ENCODE results near the gene ZNF296.

Gene ZNF296

DNA sequence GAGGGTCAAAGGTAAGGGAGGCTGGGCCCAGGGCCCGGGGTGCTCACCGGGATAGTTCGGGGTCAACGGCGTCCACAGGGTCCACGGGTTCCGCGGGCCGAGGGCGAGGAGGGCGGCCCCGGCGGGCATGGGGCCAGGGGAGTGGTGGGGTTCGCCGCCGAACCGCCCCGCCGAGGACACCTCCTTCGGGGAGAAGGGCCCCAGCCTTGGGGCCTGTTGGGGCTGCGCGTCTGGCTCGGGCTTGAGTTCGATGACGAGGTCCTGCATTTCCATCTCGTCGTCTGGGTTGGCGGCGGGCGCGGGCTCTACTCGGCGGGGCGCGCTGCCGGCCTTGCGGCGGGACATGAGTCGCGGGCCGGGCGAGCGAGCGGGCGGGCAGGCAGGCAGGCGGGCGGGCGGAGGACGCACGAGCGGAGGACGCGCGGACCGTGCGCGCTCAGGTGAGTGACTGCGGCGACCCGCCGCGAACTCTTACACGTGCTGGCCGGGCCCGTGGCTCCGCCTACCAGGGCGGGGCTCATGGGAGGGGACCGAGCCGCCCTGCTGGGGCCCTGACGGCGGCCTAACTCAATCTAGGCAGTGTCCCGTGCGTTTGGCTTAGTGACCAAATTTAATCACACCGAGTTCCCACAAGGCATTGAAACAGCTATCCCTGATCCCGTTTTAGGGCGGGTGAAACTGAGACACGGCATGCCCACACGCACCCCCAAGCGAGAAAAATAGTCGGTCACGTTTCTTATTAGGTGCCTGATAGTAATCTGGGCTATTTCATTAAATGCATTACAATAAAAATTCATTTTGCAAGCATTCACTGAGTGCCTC, at the start of gene ZNF296:
Gene ZNF296 (minus strand): TSS at position 450 of the 822 bp plus-strand sequence. CDS start 105 bp downstream, at position 345.
- no peak for TF ChIP-seq TCF4 (CRISPR knock-in tag; IDR thresholded peaks at IDR 0.05; ENCODE audit: borderline replicate concordance)
- TF ChIP-seq ESRRG (CRISPR knock-in tag; IDR thresholded peaks at IDR 0.05), result no peak
- TF ChIP-seq CREB5 (CRISPR knock-in tag; IDR thresholded peaks at IDR 0.05; ENCODE audit: low read depth), result no peak
- TF ChIP-seq ZNF8 (CRISPR knock-in tag; IDR thresholded peaks at IDR 0.05), result no peak
- TF ChIP-seq ZFP3 (CRISPR knock-in tag; IDR thresholded peaks at IDR 0.05), result no peak
- TF ChIP-seq GLIS3 (CRISPR knock-in tag; IDR thresholded peaks at IDR 0.05), result no peak
- no peak for TF ChIP-seq PPARA (CRISPR knock-in tag; IDR thresholded peaks at IDR 0.05; ENCODE audit: borderline replicate concordance)
- no peak for TF ChIP-seq PATZ1 (CRISPR knock-in tag; IDR thresholded peaks at IDR 0.05; ENCODE audit: borderline replicate concordance)
- no peak for ATAC-seq

- no peak for ATAC-seq
- no peak for TF ChIP-seq ZNF8 (CRISPR knock-in tag; IDR thresholded peaks at IDR 0.05)
Measured at GRCh38 chr19:45125360-45125759, 49.1 kb upstream of the ZNF296 start.

- no peak for TF ChIP-seq RARB (CRISPR knock-in tag; IDR thresholded peaks at IDR 0.05)
- TF ChIP-seq SNAI2 (CRISPR knock-in tag; IDR thresholded peaks at IDR 0.05), result no peak
- no peak for TF ChIP-seq ESRRG (CRISPR knock-in tag; IDR thresholded peaks at IDR 0.05)
- no peak for TF ChIP-seq OSR1 (CRISPR knock-in tag; IDR thresholded peaks at IDR 0.05)
- TF ChIP-seq BACH2 (CRISPR knock-in tag; IDR thresholded peaks at IDR 0.05; ENCODE audit: borderline replicate concordance), result no peak
- no peak for TF ChIP-seq ZNF565 (CRISPR knock-in tag; conservative IDR thresholded peaks at IDR 0.05; ENCODE audit: low read depth)
- TF ChIP-seq PATZ1 (CRISPR knock-in tag; IDR thresholded peaks at IDR 0.05; ENCODE audit: borderline replicate concordance), result no peak
- TF ChIP-seq ZFP30 (CRISPR knock-in tag; IDR thresholded peaks at IDR 0.05), result no peak
- TF ChIP-seq TCF4 (CRISPR knock-in tag; IDR thresholded peaks at IDR 0.05; ENCODE audit: borderline replicate concordance), result no peak
- TF ChIP-seq ISL1 (CRISPR knock-in tag; IDR thresholded peaks at IDR 0.05), result no peak
- TF ChIP-seq, protein P1, sequence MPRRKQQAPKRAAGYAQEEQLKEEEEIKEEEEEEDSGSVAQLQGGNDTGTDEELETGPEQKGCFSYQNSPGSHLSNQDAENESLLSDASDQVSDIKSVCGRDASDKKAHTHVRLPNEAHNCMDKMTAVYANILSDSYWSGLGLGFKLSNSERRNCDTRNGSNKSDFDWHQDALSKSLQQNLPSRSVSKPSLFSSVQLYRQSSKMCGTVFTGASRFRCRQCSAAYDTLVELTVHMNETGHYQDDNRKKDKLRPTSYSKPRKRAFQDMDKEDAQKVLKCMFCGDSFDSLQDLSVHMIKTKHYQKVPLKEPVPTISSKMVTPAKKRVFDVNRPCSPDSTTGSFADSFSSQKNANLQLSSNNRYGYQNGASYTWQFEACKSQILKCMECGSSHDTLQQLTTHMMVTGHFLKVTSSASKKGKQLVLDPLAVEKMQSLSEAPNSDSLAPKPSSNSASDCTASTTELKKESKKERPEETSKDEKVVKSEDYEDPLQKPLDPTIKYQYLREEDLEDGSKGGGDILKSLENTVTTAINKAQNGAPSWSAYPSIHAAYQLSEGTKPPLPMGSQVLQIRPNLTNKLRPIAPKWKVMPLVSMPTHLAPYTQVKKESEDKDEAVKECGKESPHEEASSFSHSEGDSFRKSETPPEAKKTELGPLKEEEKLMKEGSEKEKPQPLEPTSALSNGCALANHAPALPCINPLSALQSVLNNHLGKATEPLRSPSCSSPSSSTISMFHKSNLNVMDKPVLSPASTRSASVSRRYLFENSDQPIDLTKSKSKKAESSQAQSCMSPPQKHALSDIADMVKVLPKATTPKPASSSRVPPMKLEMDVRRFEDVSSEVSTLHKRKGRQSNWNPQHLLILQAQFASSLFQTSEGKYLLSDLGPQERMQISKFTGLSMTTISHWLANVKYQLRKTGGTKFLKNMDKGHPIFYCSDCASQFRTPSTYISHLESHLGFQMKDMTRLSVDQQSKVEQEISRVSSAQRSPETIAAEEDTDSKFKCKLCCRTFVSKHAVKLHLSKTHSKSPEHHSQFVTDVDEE (CRISPR knock-in tag; IDR thresholded peaks at IDR 0.05), result no peak
- TF ChIP-seq ZNF70 (CRISPR knock-in tag; IDR thresholded peaks at IDR 0.05), result no peak
- TF ChIP-seq ZNF8 (CRISPR knock-in tag; IDR thresholded peaks at IDR 0.05), result no peak
- TF ChIP-seq PPARA (CRISPR knock-in tag; IDR thresholded peaks at IDR 0.05; ENCODE audit: borderline replicate concordance), result no peak
- no peak for ATAC-seq
Measured at GRCh38 chr19:45124021-45124420, 47.7 kb upstream of the ZNF296 start.

- no peak for ATAC-seq
- TF ChIP-seq PPARA (CRISPR knock-in tag; IDR thresholded peaks at IDR 0.05; ENCODE audit: borderline replicate concordance) (no peak), SNAI2 (CRISPR knock-in tag; IDR thresholded peaks at IDR 0.05) (no peak), CSRNP3 (CRISPR knock-in tag; IDR thresholded peaks at IDR 0.05) (no peak), GLIS3 (CRISPR knock-in tag; IDR thresholded peaks at IDR 0.05) (no peak), ZNF70 (CRISPR knock-in tag; IDR thresholded peaks at IDR 0.05) (no peak)
- TF ChIP-seq, protein P1 (CRISPR knock-in tag; IDR thresholded peaks at IDR 0.05), result no peak
Measured at GRCh38 chr19:45123440-45123850, 47.2 kb upstream of the ZNF296 start.

All from SK-N-SH treated with all-trans-retinoic acid at 6 μM for 48 hours (cell line).